H9 (cell line): ENCODE data around the gene DPP10. TPM values are rescaled to one million over a fixed set of nuclear protein-coding genes. Genes with fewer than 3 reads are reported as not detected.

Source experiments
- DNase-seq: peaks from one replicate; pipeline ENCODE4 v3.0.0-alpha.2; 2017
- H2AFZ ChIP-seq: one replicate; pipeline ENCODE4 v1.6.1; 2013; ENCODE audit warnings: mild to moderate bottlenecking, low read length, control low read depth, moderate library complexity
- H2AK5ac ChIP-seq: 2 replicates; pipeline ENCODE4 v1.6.1; 2013; ENCODE audit warnings: low read length, control low read depth, mixed read lengths; ENCODE audit not compliant: insufficient read length
- H2BK120ac ChIP-seq: one replicate; pipeline ENCODE4 v1.6.1; 2013; ENCODE audit warnings: low read depth, mild to moderate bottlenecking, low read length, control low read depth, inconsistent platforms; ENCODE audit not compliant: poor library complexity, severe bottlenecking
- H2BK12ac ChIP-seq: 2 replicates; pipeline ENCODE4 v1.6.1; 2013; ENCODE audit warnings: low read length, control low read depth, mixed read lengths, low read depth; ENCODE audit not compliant: insufficient read length
- H2BK15ac ChIP-seq: 2 replicates; pipeline ENCODE4 v1.6.1; 2013; ENCODE audit warnings: low read depth, low read length, control low read depth
- H2BK20ac ChIP-seq: one replicate; pipeline ENCODE4 v1.6.1; 2013; ENCODE audit warnings: low read depth, mild to moderate bottlenecking, low read length, control low read depth, inconsistent platforms; ENCODE audit not compliant: poor library complexity, severe bottlenecking
- H2BK5ac ChIP-seq: 2 replicates; pipeline ENCODE4 v1.6.1; 2013; ENCODE audit warnings: low read length, control low read depth, mixed read lengths; ENCODE audit not compliant: insufficient read length
- H3K14ac ChIP-seq: 2 replicates; pipeline ENCODE4 v1.6.1; 2013; ENCODE audit warnings: low read length, control low read depth; ENCODE audit not compliant: insufficient read depth
- H3K18ac ChIP-seq: 2 replicates; pipeline ENCODE4 v1.6.1; 2013; ENCODE audit warnings: low read depth, mild to moderate bottlenecking, mixed read lengths, low read length, control low read depth; ENCODE audit not compliant: insufficient read length
- H3K23ac ChIP-seq: 2 replicates; pipeline ENCODE4 v1.6.1; 2013; ENCODE audit warnings: low read length, control low read depth, mixed read lengths, low read depth; ENCODE audit not compliant: insufficient read length
- H3K23me2 ChIP-seq: 2 replicates; pipeline ENCODE4 v1.6.1; 2013; ENCODE audit warnings: low read depth, mild to moderate bottlenecking, mixed read lengths, low read length, control low read depth; ENCODE audit not compliant: insufficient read length, poor library complexity, severe bottlenecking
- H3K27ac ChIP-seq: 2 replicates; pipeline ENCODE4 v1.5.1; 2013; ENCODE audit warnings: low read length, control low read depth, mixed read lengths, low read depth; ENCODE audit not compliant: insufficient read length
- H3K27me3 ChIP-seq: 2 replicates; pipeline ENCODE4 v1.6.1; 2013; ENCODE audit warnings: low read length, control low read depth, inconsistent platforms; ENCODE audit not compliant: insufficient read depth
- H3K4ac ChIP-seq: 2 replicates; pipeline ENCODE4 v1.6.1; 2013; ENCODE audit warnings: low read depth, mild to moderate bottlenecking, control low read depth, inconsistent platforms, low read length, moderate library complexity
- H3K4me1 ChIP-seq: 2 replicates; pipeline ENCODE4 v1.6.1; 2013; ENCODE audit warnings: low read length, control low read depth, inconsistent platforms; ENCODE audit not compliant: insufficient read depth
- H3K4me2 ChIP-seq: 2 replicates; pipeline ENCODE4 v1.6.1; 2013; ENCODE audit warnings: low read length, control low read depth, mixed read lengths; ENCODE audit not compliant: insufficient read length, insufficient read depth
- H3K56ac ChIP-seq: 2 replicates; pipeline ENCODE4 v1.6.1; 2013; ENCODE audit warnings: low read depth, mild to moderate bottlenecking, mixed read lengths, low read length, control low read depth; ENCODE audit not compliant: insufficient read length
- H3K79me1 ChIP-seq: 2 replicates; pipeline ENCODE4 v1.6.1; 2013; ENCODE audit warnings: low read depth, mild to moderate bottlenecking, moderate library complexity, low read length, control low read depth, inconsistent platforms; ENCODE audit not compliant: insufficient read depth, poor library complexity, severe bottlenecking
- H3K79me2 ChIP-seq: 2 replicates; pipeline ENCODE4 v1.6.1; 2013; ENCODE audit warnings: low read length, control low read depth, inconsistent platforms; ENCODE audit not compliant: insufficient read depth
- H3K9ac ChIP-seq: 2 replicates; pipeline ENCODE4 v1.6.1; 2013; ENCODE audit warnings: low read length, control low read depth, mixed read lengths; ENCODE audit not compliant: insufficient read length; ENCODE audit errors: extremely low read depth
- H3K9me3 ChIP-seq: one replicate; pipeline ENCODE4 v1.6.1; 2013; ENCODE audit warnings: low read depth, low read length, inconsistent platforms; ENCODE audit not compliant: control insufficient read depth
- H3T11ph ChIP-seq: one replicate; pipeline ENCODE4 v1.6.1; 2013; ENCODE audit warnings: mild to moderate bottlenecking, low read length, control low read depth, inconsistent platforms
- H4K20me1 ChIP-seq: one replicate; pipeline ENCODE4 v1.6.1; 2013; ENCODE audit not compliant: control insufficient read depth, insufficient read length, insufficient read depth
- H4K5ac ChIP-seq: 2 replicates; pipeline ENCODE4 v1.6.1; 2013; ENCODE audit warnings: low read depth, mild to moderate bottlenecking, mixed read lengths, low read length, control low read depth; ENCODE audit not compliant: insufficient read length
- H4K8ac ChIP-seq: replicated peaks from 2 replicates; pipeline ENCODE4 v1.6.1; 2013; ENCODE audit warnings: low read length, control low read depth, mixed read lengths, low read depth; ENCODE audit not compliant: insufficient read length
- H4K91ac ChIP-seq: 2 replicates; pipeline ENCODE4 v1.6.1; 2013; ENCODE audit warnings: low read depth, mild to moderate bottlenecking, moderate library complexity, mixed read lengths, low read length, control low read depth; ENCODE audit not compliant: insufficient read length
- H3K27ac Mint-ChIP-seq, 3 experiments: 2 replicates in 2 of 3; 3 replicates in 1 of 3; pipeline ENCODE4 v1.8.0; 2020 to 2021; ENCODE audit warnings: mixed read lengths in 3 of 3, mild to moderate bottlenecking in 1 of 3, moderate library complexity in 1 of 3
- H3K27me3 Mint-ChIP-seq: 2 replicates; pipeline ENCODE4 v1.8.0; 2021; ENCODE audit warnings: low read depth, mild to moderate bottlenecking, moderate library complexity, mixed read lengths
- H3K36me3 Mint-ChIP-seq, 3 experiments: 2 replicates in 2 of 3; 3 replicates in 1 of 3; pipeline ENCODE4 v1.8.0; 2020 to 2021; ENCODE audit warnings: low read depth in 3 of 3, mixed read lengths in 3 of 3; ENCODE audit not compliant: insufficient read depth in 1 of 3
- H3K4me1 Mint-ChIP-seq, 2 experiments: 2 replicates each; pipeline ENCODE4 v1.8.0; 2020; ENCODE audit warnings: mixed read lengths in 2 of 2
- H3K4me3 Mint-ChIP-seq, 2 experiments: 2 replicates in 1 of 2; 3 replicates in 1 of 2; pipeline ENCODE4 v1.8.0; 2020 to 2021; ENCODE audit warnings: mild to moderate bottlenecking in 2 of 2, mixed read lengths in 2 of 2, moderate library complexity in 1 of 2
- H3K9me3 Mint-ChIP-seq, 2 experiments: 2 replicates in 1 of 2; 3 replicates in 1 of 2; pipeline ENCODE4 v1.8.0; 2020; ENCODE audit warnings: mild to moderate bottlenecking in 2 of 2, mixed read lengths in 2 of 2, moderate library complexity in 1 of 2
- CTCF ChIP-seq: fragments of 200-600 bp; sonication (generic); conservative IDR thresholded peaks from 3 replicates; pipeline ENCODE4 v1.8.0; 2021; ENCODE audit warnings: antibody characterized with exemption, mild to moderate bottlenecking
- WGBS: extraction: QIAGEN DNeasy Blood & Tissue Kit; methylation state at CpG from one replicate; pipeline ENCODE4 v1.1.7; 2013; ENCODE audit warnings: missing lambda C conversion rate, low lambda C conversion rate, mixed read lengths; ENCODE audit not compliant: insufficient read length; ENCODE audit errors: extremely low coverage; 5-methylcytosine and 5-hydroxymethylcytosine counted together
- total RNA-seq: library from RNA; stranded (reverse); gene quantifications from 2 replicates; pipeline ENCODE4 v1.2.1, GENCODE V29; 2021

The DPP10 gene
- total RNA-seq, 1 experiment from 2014 or later, result 11.3 TPM

- H3T11ph ChIP-seq, result no peak overlapping the region
- Mint-ChIP-seq H3K27ac (0 out of 7 replicates have a peak overlapping the region, but pooled peaks of 1 of the 3 experiments have one; percentile 21), H3K36me3 (peaks cover 0 to 16% (median 0%) of the 10 kb centered on the region in 3 experiments; a peak in 5 of 7 replicates), H3K27me3 (no peaks in the 10 kb centered on the region), H3K4me1 (peaks cover 6 to 15% of the 10 kb centered on the region in 2 experiments; a peak in 3 of 4 replicates), H3K4me3 (no peak overlapping the region), H3K9me3 (peaks cover 0 to 3% of the 10 kb centered on the region in 2 experiments; a peak in 2 of 5 replicates)
- no peaks in the 10 kb centered on the region for H3K79me1 ChIP-seq
- H3K56ac ChIP-seq, result no peak overlapping the region
- no peak overlapping the region for H3K23ac ChIP-seq
- H3K9ac ChIP-seq, result no peak overlapping the region
- no peak overlapping the region for H4K8ac ChIP-seq
- no peak overlapping the region for H3K4me2 ChIP-seq
- H3K79me2 ChIP-seq, result no peaks in the 10 kb centered on the region
- DNase-seq, result no peak
- no peak overlapping the region for H2BK12ac ChIP-seq
- no peaks in the 10 kb centered on the region for H3K27me3 ChIP-seq
- no peak overlapping the region for H3K27ac ChIP-seq
- H2BK5ac ChIP-seq, result no peak overlapping the region
- H2BK120ac ChIP-seq, result no peak overlapping the region
- H2BK15ac ChIP-seq, result no peak overlapping the region
- no peaks in the 10 kb centered on the region for H4K20me1 ChIP-seq
- no CpG with 5 or more reads among the region's 1 CpG for WGBS
- no peaks in the 10 kb centered on the region for H3K23me2 ChIP-seq
- no peak overlapping the region for H3K14ac ChIP-seq
- H3K4ac ChIP-seq, result no peak overlapping the region
- H3K18ac ChIP-seq, result no peak overlapping the region
- no peak overlapping the region for H2AFZ ChIP-seq
- no peak overlapping the region for H4K91ac ChIP-seq
- no peak overlapping the region for H4K5ac ChIP-seq
- H3K4me1 ChIP-seq, result no peaks in the 10 kb centered on the region
- H2BK20ac ChIP-seq, result no peak overlapping the region
- no peak overlapping the region for H2AK5ac ChIP-seq
- TF ChIP-seq CTCF, result no peak
- no peaks in the 10 kb centered on the region for H3K9me3 ChIP-seq
Observed at GRCh38 chr2:115412501-115412900, 970.1 kb downstream of the DPP10 start.
